Tibial nerve (tissue), 4 donors: Measurements from ENCODE around the gene BICDL1. TPM values are rescaled to one million over a fixed set of nuclear protein-coding genes. Genes with fewer than 3 reads are reported as not detected.
"Not testable (repeated sequence)": the region's sequence is repeated elsewhere in the genome, so short reads cannot be mapped to it uniquely, and the experiment has no call there.

Source experiments
- DNase-seq, 2 donors: peaks; one replicate each; pipeline ENCODE4 v3.0.0-alpha.2; 2019; ENCODE audit warnings: low spot score in 2 of 2
- H3K27ac ChIP-seq, 4 donors: fragments of 200-600 bp; sonication (generic) in 3 of 4; one replicate each; pipeline ENCODE4 v1.5.1; 2017 to 2019; ENCODE audit warnings: mild to moderate bottlenecking in 1 of 4
- H3K27me3 ChIP-seq, 2 donors: fragments of 200-600 bp; sonication (generic) in 1 of 2; one replicate each; pipeline versions ENCODE4 v1.5.1 to v1.6.0; 2017 to 2019
- H3K36me3 ChIP-seq, 3 donors: fragments of 200-600 bp; sonication (generic); one replicate each; pipeline ENCODE4 v1.5.1; 2018 to 2019
- H3K4me1 ChIP-seq, 4 donors: fragments of 200-600 bp; sonication (generic) in 3 of 4; one replicate each; pipeline ENCODE4 v1.5.1; 2017 to 2019
- H3K4me3 ChIP-seq, 4 donors: fragments of 200-600 bp; sonication (generic) in 3 of 4; one replicate each; pipeline ENCODE4 v1.5.1; 2017 to 2019; ENCODE audit warnings: mild to moderate bottlenecking in 1 of 4, moderate library complexity in 1 of 4
- H3K9me3 ChIP-seq, 4 donors: fragments of 200-600 bp; sonication (generic) in 3 of 4; one replicate each; pipeline ENCODE4 v1.5.1; 2017 to 2019
- EP300 ChIP-seq, 2 donors: sonication (generic); formaldehyde crosslinking; IDR thresholded peaks; one replicate each; pipeline ENCODE4 v1.6.1; 2017; ENCODE audit warnings: antibody characterized with exemption in 2 of 2, mild to moderate bottlenecking in 1 of 2
- POLR2A ChIP-seq, 2 donors: fragments of 450-650 bp; IDR thresholded peaks; one replicate each; pipeline ENCODE4 v1.6.1; 2017; ENCODE audit warnings: antibody characterized with exemption in 2 of 2, mild to moderate bottlenecking in 2 of 2, moderate library complexity in 2 of 2
- WGBS, 2 donors: methylation state at CpG; one replicate each; pipeline ENCODE4 v1.1.5; 2018; 5-methylcytosine and 5-hydroxymethylcytosine counted together
- total RNA-seq, 4 donors: library from RNA; depleted of rRNA; stranded (reverse); fragments of >200 nt; gene quantifications; one replicate each; pipeline ENCODE4 v1.1.0, GENCODE V29; 2016
- TF ChIP-seq, protein P1 (sequence below), 5 experiments: fragments of 200-600 bp in 3 of 5; fragments of 450-650 bp in 2 of 5; sonication (generic) in 3 of 5; IDR thresholded peaks; one replicate each; pipeline ENCODE4 v1.5.1; 2016 to 2019; ENCODE audit warnings: antibody characterized with exemption in 5 of 5, mild to moderate bottlenecking in 3 of 5, moderate library complexity in 2 of 5

The BICDL1 gene
- total RNA-seq, 4 donors from 2014 or later = 0.66 to 1.5 (median 1.4) TPM; not detected in 1

DNA sequence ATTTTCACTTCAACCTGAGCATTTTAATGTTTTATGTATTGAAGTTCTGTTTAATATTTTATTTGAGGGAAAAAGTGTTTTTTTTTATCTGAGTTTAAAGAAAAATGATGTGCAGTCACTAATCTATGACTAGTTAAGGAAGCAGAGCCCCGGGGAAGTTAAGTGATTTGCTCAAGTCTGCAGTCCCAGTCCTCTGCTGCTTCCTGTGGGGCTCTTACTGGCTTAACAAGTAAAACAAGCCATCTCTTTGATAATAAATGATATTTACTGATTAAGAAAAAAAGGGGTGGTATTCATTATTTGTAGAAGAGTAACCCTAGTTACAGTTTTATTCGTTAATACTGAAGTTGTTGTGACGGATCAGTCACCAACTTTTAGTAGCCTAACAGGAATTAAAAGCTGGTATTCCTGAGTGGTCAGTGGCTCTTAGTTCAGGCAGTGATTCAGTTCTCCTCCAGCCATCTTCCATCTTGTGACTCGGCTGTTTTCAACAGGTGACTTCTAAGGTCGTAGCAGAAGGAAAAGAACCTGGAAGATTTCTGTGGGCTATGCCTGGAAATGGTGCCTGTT is 21.7 kb downstream of the BICDL1 start:
- Histone ChIP-seq H3K4me1 (no peaks in the 10 kb centered on the region), H3K4me3 (no peak overlapping the region), H3K27me3 (peaks cover 0 to 5% of the 10 kb centered on the region in 2 donors), H3K36me3 (no peaks in the 10 kb centered on the region), H3K9me3 (no peaks in the 10 kb centered on the region), H3K27ac (no peak overlapping the region)
- TF ChIP-seq POLR2A (IDR thresholded peaks at IDR 0.05) (no peak), EP300 (IDR thresholded peaks at IDR 0.05) (no peak)
- TF ChIP-seq, protein P1, sequence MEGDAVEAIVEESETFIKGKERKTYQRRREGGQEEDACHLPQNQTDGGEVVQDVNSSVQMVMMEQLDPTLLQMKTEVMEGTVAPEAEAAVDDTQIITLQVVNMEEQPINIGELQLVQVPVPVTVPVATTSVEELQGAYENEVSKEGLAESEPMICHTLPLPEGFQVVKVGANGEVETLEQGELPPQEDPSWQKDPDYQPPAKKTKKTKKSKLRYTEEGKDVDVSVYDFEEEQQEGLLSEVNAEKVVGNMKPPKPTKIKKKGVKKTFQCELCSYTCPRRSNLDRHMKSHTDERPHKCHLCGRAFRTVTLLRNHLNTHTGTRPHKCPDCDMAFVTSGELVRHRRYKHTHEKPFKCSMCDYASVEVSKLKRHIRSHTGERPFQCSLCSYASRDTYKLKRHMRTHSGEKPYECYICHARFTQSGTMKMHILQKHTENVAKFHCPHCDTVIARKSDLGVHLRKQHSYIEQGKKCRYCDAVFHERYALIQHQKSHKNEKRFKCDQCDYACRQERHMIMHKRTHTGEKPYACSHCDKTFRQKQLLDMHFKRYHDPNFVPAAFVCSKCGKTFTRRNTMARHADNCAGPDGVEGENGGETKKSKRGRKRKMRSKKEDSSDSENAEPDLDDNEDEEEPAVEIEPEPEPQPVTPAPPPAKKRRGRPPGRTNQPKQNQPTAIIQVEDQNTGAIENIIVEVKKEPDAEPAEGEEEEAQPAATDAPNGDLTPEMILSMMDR (IDR thresholded peaks at IDR 0.05) = no peak
- 72 to 75% methylated on average over 5 of the region's 5 CpGs for WGBS, 2 donors
- DNase-seq = no peak

DNA sequence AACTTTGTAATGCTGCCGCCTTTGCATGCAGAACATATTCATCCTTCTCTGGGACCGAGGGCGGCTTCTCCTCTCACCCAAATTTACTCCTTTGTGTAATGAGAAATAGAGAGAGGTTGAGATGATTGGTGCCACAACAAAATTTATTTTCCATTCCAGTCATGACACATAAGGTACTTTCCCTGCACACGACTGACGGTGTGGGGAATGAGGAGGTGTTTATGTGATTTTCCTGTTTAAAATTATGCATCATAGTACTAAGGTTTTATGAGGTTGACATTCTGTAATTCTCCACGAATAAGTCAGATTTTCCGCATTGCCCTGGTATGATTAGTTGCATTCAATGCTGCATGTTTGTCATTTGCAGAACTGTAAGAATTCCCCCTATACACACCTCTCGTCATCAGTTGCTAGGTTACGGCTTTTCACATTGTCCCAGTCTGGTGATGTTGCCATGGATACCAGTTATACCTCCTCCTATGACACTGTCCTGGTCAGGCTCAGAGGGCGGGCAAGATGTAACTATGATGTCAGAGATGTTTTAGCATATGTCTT is 23.1 kb downstream of the BICDL1 start:
- Histone ChIP-seq H3K9me3 (no peaks in the 10 kb centered on the region), H3K4me3 (no peak overlapping the region), H3K27ac (no peak overlapping the region), H3K36me3 (no peaks in the 10 kb centered on the region), H3K4me1 (no peaks in the 10 kb centered on the region), H3K27me3 (peaks cover 0 to 5% of the 10 kb centered on the region in 2 donors)
- WGBS, 2 donors = 65 to 67% methylated on average over 10 of the region's 10 CpGs
- no peak for DNase-seq
- TF ChIP-seq, protein P1 (IDR thresholded peaks at IDR 0.05) = no peak
- TF ChIP-seq EP300 (IDR thresholded peaks at IDR 0.05) = no peak
- no peak for TF ChIP-seq POLR2A (IDR thresholded peaks at IDR 0.05)

DNA sequence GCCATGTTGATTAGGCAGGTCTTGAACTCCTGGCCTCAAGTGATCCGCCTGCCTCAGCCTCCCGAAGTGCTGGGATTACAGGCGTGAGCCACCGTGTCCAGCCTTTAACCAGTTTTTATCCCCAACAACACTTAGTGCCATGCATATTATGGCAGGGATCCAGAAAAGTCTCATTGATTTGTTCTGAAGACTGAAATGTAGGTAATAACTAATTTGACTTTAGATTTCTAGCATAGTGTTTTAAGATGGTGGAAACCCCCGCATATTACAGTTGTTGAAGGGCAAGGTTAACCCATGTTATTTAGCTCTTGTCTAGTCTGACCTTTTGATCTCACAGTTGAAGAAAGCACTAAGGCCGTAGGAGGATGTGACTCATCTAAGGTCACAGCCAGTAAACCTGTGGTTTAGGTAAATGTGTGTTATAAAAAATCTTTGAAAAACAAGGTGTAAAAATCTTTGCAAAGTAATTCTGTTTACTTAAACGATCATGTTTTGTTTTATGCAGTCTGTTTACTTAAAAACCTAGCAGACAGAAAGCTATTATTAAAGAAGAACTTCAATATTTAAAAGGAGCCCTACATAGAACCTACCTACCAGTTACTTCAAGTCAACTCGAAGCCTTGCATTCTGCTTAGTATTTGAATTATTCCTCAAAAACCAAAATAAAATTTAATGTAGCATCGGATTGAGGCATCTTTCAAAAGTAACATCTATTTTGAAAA is 24.8 kb downstream of the BICDL1 start:
- Histone ChIP-seq H3K4me1 (no peaks in the 10 kb centered on the region), H3K9me3 (no peaks in the 10 kb centered on the region), H3K27ac (no peak overlapping the region), H3K27me3 (no peaks in the 10 kb centered on the region), H3K4me3 (no peak overlapping the region), H3K36me3 (no peaks in the 10 kb centered on the region)
- no peak for DNase-seq
- TF ChIP-seq EP300 (IDR thresholded peaks at IDR 0.05) (no peak), POLR2A (IDR thresholded peaks at IDR 0.05) (no peak)
- TF ChIP-seq, protein P1 (IDR thresholded peaks at IDR 0.05) = no peak
- WGBS, 2 donors = 78 to 86% methylated on average over 9 of the region's 9 CpGs

DNA sequence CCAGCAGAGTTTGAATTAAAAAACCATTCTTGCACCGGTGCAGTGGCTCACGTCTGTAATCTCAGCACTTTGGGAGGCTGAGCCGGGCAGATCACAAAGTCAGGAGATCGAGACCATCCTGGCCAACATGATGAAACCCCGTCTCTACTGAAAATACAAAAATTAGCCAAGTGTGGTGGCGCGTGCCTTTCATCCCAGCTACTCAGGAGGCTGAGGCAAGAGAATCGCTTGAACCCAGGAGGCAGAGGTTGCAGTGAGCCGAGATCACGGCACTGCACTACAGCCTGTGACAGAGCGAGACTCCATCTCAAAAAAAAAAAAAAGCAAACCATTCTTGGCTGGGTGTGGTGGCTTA is 25.3 kb downstream of the BICDL1 start:
- H3K27me3 ChIP-seq, DNase-seq, H3K27ac ChIP-seq, H3K36me3 ChIP-seq, H3K4me3 ChIP-seq, H3K9me3 ChIP-seq, H3K4me1 ChIP-seq: not testable (repeated sequence)
- 94 to 95% methylated on average over 11 of the region's 11 CpGs for WGBS, 2 donors

DNA sequence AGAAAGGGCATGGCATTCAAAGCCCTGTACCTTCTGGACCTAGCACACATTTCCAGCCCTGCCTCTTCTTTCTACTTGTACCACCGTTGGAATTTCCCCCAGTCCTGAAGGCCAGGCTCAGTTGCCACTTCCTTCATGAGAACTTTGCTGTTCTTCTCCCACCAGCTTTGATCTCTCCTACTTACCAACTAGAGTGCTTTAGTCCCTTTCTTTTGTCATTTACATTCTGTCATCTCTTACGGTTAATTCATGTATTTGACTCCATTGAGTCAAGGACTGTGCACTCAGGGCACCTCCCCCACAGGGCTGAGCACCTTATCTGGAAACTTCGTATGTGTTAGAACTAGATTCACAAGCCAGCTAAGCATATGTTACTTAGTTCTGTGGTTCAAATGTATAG is 26.3 kb downstream of the BICDL1 start:
- Histone ChIP-seq H3K9me3 (no peaks in the 10 kb centered on the region), H3K4me1 (no peaks in the 10 kb centered on the region), H3K4me3 (no peak overlapping the region), H3K27me3 (no peaks in the 10 kb centered on the region), H3K27ac (no peak overlapping the region), H3K36me3 (no peaks in the 10 kb centered on the region)
- DNase-seq = no peak
- WGBS, 2 donors = 81 to 84% methylated on average over 3 of the region's 3 CpGs
- TF ChIP-seq POLR2A (IDR thresholded peaks at IDR 0.05) (no peak), EP300 (IDR thresholded peaks at IDR 0.05) (no peak)
- TF ChIP-seq, protein P1 (IDR thresholded peaks at IDR 0.05) = no peak

DNA sequence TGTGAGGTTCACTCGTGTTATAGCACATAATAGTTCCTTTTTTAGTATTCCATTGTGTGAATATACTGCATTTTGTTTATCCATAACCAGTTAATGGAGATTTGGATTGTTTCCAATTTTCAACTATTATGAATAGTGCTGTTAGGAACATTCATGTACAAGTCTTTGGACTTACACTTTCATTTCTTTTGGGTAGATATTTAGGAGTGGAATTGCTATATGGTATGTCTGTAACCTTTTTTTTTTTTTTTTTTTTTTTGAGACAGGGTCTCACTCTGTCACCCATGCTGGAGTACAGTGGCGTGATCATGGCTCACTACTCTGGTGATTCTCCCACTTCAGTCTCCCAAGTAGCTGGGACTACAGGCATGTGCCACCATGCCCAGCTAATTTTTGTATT is 27.2 kb downstream of the BICDL1 start:
- H3K4me3 ChIP-seq, H3K9me3 ChIP-seq, H3K4me1 ChIP-seq, H3K27me3 ChIP-seq, H3K27ac ChIP-seq, DNase-seq, H3K36me3 ChIP-seq: not testable (repeated sequence)
- 60 to 72% methylated on average over 2 of the region's 2 CpGs for WGBS, 2 donors
